HG03442 (cell line): Measurements from ENCODE around the gene TRIM7.

Experiments
- ATAC-seq: cut with Tn5 transposase; IDR thresholded peaks from one replicate; pipeline ENCODE4 v1.9.1; 2021; ENCODE audit warnings: mild to moderate bottlenecking, moderate library complexity; ENCODE audit not compliant: unreplicated experiment

TRIM7 gene

GRCh38 chr5:181204826-181205760 lies at the start of gene TRIM7:
Gene TRIM7, minus strand, starts transcription at chr5:181205196. Its CDS starts 86 bp downstream, at chr5:181205110.
- no peak for ATAC-seq

DNA sequence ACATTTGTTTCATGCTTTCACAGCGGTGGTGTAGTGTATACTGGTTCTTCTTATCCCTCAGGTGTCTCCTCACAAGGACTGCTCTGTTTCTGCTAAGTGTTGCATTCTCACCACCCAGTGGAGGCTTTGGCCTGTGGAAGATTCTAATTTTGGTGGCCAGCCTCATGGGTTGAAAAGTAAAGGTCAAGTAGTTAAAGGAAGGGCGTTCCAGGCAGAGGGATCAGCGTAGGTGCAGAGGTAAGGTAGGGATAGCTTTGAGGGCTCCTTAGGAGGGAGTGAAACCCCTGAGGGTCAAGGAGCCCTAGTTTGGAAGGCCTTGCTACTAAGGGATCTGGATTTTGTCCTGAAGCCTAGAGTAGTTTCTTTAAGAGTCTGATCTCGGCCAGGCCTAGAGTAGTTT lies 43.3 kb upstream of the TRIM7 start:
- ATAC-seq: no peak

GRCh38 chr5:181246276-181247049 lies 41.5 kb upstream of the TRIM7 start:
- ATAC-seq: peak; percentile 43

DNA sequence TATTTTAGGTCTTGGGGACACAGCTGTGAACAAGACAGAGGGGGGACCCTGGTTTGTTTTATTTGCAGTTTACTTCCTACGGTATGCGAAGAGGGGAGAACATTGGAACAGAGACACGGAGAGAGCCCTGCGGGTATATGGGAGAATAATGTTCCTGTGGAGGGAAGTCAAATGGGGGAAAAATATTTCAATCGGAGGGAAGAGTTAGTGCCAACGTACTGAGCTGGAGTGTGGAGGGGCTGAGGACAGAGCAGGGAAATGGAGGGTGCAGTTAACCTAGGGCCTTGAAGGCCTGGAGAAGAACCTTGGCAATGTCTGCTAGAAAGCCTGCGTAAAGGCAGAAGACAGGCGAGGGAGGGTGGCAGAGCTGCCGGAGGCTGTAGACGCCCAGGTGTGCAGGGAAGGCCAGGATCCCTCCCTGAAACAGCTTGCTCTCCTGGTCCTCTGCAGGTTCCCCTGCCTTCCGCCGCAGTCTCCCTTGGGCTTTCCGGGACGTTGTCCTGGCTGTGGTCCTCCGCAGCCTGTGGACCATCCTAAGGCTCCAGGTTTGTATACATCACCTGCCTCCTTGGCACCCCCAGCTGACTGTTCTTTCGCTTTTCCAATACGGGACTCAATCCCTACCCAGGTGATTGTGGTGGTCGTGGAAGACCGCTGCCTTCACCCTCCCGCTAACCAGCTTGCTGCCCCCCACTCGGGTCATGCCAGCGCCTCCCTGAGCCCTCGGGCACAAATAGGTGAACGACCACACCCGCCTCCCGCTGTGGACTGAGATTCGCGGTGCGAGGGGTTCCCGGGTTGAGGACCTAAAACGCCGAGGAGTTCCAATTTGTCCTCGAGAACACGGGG lies 40.7 kb upstream of the TRIM7 start:
- peak; percentile 1 for ATAC-seq

DNA sequence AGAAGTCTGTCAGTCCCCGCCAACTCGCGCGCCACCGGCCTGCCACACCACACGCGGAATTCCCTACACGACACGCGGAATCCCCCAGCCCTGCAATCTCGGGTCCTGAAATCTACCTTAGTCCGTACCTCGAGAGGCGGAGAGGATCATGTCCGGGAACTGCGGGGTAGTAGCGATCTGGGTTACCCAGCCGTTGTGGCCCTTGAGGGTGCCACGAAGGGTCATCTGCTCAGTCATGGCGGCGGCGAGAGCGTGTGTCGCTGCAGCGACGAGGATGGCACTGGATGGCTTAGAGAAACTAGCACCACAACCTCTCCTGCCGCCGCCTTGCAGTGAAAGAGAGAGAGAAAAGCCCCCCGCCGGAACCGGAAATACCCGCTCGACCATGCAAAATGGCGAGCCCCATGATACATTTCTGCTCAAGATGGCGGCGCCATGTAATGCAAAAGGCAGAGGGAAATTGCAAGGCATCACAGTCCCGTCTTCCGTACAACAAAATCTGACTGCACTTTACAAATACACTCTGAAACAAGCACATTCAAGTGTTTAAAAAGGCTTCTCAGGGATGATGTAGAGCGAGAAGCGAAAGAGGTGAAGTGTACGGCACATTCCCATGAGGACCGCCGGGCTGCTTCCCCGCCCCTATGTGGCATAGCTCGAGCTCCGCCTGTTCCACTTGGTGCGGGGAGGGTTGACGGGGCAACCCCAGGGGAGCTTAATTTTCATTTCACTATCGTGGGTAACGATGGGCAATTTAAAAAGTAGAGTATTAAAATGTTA lies 38.8 kb upstream of the TRIM7 start, which contains the start of gene RACK1:
Gene RACK1, minus strand, starts transcription at position 343 of the 780 bp plus-strand sequence. Its CDS starts 106 bp downstream, at position 237.
- peak; percentile 50 for ATAC-seq

DNA sequence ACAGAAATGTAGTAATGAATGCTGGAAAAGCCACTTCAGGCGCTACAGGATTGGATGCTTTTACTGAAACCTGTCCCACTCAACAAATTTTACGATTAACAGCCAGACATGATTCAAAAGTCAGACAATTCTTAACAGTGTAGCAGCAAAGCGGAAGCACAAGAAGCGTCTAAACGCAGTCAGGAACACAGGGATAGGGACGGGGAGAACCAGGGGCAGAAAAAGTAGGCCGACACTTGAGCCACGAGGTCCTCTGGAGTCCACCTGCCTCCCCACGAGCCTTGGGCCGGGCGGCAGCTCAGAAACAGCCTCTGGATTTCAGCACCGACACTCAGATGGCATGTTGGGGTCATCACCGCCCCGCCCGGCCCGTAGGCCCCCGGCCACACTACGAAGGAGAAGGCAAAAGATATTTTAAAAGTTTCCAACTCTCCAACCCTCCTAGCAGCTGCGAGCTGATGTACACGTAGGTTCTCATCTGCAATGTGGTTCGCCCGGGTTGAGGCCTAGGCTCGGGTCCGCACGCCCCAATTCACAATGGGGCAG lies 38.1 kb upstream of the TRIM7 start:
- no peak for ATAC-seq

DNA sequence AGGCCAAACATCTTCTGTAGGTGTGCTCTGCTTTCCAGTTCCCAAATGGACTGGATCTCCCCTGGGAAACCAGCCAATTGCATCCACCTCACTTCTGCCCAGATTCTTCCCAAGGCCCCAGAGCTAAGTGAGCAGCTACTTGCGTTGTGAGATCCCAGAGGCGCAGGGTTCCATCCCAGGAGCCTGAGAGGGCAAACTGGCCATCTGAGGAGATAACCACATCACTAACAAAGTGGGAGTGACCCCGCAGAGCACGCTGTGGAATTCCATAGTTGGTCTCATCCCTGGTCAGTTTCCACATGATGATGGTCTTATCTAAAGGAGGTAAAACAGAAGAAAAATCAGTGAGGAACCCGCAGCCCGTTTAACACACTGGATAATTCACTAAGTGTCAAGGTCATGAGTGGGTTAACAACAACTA lies 37.0 kb upstream of the TRIM7 start:
- ATAC-seq: no peak

DNA sequence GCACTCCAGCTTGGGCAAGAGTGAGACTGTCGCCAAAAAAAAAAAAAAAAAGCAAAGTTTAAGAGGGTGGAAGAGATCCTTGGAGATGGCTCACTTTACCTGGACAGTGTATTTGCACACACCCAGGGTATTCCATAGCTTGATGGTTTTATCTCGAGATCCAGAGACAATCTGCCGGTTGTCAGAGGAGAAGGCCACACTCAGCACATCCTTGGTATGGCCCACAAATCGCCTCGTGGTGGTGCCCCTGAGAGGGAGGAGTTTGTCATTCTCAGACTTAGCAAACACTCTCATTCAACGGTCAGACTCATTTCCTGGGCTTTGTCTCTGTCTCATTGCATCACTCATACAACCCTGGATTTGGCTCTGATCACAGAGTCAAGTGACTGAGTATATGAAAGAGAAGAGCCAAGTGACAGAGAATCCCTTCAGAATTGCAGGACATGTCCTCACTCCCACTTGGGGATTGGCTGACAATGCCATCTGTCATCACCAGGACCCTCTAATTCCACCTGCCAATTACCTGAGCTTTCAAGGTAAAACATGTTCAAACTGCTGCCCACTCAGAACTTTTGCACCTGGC lies 36.5 kb upstream of the TRIM7 start:
- no peak for ATAC-seq

DNA sequence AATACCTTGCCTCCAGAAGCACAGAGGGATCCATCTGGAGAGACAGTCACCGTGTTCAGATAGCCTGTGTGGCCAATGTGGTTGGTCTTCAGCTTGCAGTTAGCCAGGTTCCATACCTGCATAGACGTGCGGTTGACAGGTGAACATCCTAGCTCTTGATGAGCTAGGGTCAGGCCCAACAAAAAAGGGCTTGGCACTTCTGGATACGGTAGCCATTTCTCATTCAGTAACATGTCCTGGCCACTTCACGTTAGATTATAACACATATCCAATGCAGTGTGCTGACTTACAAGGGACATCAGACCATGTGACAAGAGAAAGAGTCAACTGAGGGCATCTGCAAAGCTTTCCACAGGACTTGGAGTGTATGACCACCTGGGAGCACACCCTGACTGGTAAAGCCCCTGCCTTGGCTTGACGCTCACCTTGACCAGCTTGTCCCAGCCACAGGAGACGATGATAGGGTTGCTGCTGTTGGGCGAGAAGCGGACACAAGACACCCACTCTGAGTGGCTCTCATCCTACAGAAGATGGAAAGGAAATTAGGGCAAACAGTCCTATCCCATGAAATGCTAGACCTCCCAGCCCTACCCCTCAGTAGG lies 34.2 kb upstream of the TRIM7 start:
- no peak for ATAC-seq

GRCh38 chr5:181237729-181238385 lies 32.9 kb upstream of the TRIM7 start:
- no peak for ATAC-seq

- no peak for ATAC-seq
These were observed 32.1 kb upstream of the TRIM7 start for GRCh38 chr5:181236954-181237641.

DNA sequence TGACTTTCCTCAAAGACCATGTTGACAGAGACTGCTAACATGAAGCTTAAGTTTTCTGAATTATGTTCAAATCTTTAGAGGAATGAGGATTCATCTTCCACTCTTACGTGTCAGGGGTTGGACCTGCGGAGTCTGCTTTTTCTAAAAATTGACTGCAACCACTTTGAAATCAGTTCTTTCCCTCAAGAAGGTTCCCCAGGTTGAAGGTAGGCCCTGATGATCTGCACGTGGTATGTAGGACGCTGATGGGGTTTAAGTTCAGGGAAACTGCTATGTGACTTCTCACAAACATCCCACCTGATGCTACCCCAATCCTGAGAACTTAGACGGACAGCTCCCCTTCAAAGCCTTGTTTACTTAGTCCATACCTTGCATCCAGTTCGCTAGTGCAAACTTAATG lies 31.5 kb upstream of the TRIM7 start:
- ATAC-seq: no peak

- no peak for ATAC-seq
These were observed 30.8 kb upstream of the TRIM7 start for GRCh38 chr5:181235689-181236366.

- ATAC-seq: no peak
These were observed 30.3 kb upstream of the TRIM7 start for GRCh38 chr5:181235323-181235688.

DNA sequence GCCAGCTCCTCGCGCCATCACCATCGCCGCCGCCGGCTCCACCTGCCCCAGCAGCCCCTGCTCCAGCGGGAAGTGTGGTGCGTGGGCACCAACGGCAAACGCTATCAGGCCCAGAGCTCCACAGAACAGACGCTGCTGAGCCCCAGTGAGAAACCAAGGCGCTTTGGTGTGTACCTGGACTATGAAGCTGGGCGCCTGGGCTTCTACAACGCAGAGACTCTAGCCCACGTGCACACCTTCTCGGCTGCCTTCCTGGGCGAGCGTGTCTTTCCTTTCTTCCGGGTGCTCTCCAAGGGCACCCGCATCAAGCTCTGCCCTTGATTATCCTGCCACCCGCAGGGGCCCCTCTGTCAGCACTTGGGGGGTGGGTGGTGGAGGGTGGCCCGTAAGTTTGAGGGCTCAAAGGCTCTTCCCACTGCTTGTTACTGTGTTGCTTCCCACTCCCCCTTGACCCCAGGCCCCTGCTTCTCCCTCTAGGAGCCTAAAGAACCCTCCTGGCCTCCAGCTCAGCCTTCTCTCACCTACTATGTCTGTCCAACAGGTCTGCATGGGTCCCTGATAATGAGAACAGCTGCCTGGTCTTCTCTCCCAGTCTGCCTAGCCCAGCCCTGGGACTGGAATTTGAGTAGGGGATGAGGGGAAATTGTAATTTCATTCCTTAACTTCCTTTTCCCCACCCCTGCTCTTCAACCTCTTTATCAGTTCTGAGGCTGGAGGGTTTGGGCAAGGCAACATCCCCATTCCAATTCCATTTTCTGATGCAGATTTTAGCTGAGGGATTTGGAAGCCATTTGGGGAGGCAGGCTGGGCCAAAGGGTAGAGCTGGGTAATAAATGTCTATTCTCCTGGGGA lies 29.7 kb upstream of the TRIM7 start:
- ATAC-seq: no peak

- no peak for ATAC-seq
These were observed 28.9 kb upstream of the TRIM7 start for GRCh38 chr5:181233801-181234454.
